Fibroblast of villous mesenchyme (primary cell): ENCODE measurements around the gene P3R3URF. TPM values are rescaled to one million over a fixed set of nuclear protein-coding genes. Genes with fewer than 3 reads are reported as not detected.

Experiments used
- DNase-seq: peaks from one replicate; pipeline ENCODE4 v3.0.0-alpha.2; 2010; ENCODE audit warnings: low read depth
- H3K4me3 ChIP-seq: 2 replicates; pipeline ENCODE4 v1.5.1; 2011; ENCODE audit warnings: low read depth, mild to moderate bottlenecking, low read length
- CTCF ChIP-seq: IDR thresholded peaks from 2 replicates; pipeline ENCODE4 v1.5.1; 2012; ENCODE audit warnings: low read depth, mild to moderate bottlenecking, low read length; ENCODE audit not compliant: insufficient read depth
- total RNA-seq: library from RNA; depleted of rRNA; stranded (reverse); fragments of >200 nt; gene quantifications from 2 replicates; pipeline ENCODE4 v1.2.3, GENCODE V29; 2012

P3R3URF gene
- total RNA-seq, 1 donor, result not detected

- no peak overlapping the region for H3K4me3 ChIP-seq
- peak; percentile 2 for TF ChIP-seq CTCF
- no peak for DNase-seq
These were observed 12.2 kb upstream of the P3R3URF start for GRCh38 chr1:46188295-46189030.

GRCh38 chr1:46187106-46187869 lies 11.0 kb upstream of the P3R3URF start:
- DNase-seq, result no peak
- no peak overlapping the region for H3K4me3 ChIP-seq
- TF ChIP-seq CTCF, result no peak

GRCh38 chr1:46186076-46186475 lies 9.8 kb upstream of the P3R3URF start:
- no peak overlapping the region for H3K4me3 ChIP-seq
- no peak for TF ChIP-seq CTCF

GRCh38 chr1:46184920-46185658 lies 8.8 kb upstream of the P3R3URF start:
- DNase-seq, result no peak
- no peak for TF ChIP-seq CTCF
- H3K4me3 ChIP-seq, result no peak overlapping the region

More at GRCh38 chr1:46186076-46186475, 9.8 kb upstream of the P3R3URF start:
- DNase-seq, result no peak

GRCh38 chr1:46183926-46184557 lies 7.8 kb upstream of the P3R3URF start:
- no peak for DNase-seq
- no peak overlapping the region for H3K4me3 ChIP-seq
- no peak for TF ChIP-seq CTCF

- no peak overlapping the region for H3K4me3 ChIP-seq
- DNase-seq, result peak; percentile 87
- TF ChIP-seq CTCF, result no peak
These were observed 7.0 kb upstream of the P3R3URF start for GRCh38 chr1:46183079-46183847.
